Natural killer cell treated with Interleukin-12 subunit alpha and Interleukin-12 subunit beta and Interleukin-15 and Interleukin-18, amount 100 ng/mL, for 72 hours (primary cell): Measurements from ENCODE around the gene RSF1. TPM values are rescaled to one million over a fixed set of nuclear protein-coding genes. Genes with fewer than 3 reads are reported as not detected.
"Not testable (repeated sequence)": the region's sequence is repeated elsewhere in the genome, so short reads cannot be mapped to it uniquely, and the experiment has no call there.

ENCODE experiments used
- ATAC-seq, 2 donors: fragments of 150-1000 bp; cut with Tn5 transposase in 1 of 2; sonication (Bioruptor Pico), chemical (Tn5 transposase) in 1 of 2; 2 replicates each; pipeline ENCODE4 v1.10.0; 2021
- DNase-seq: peaks from one replicate; pipeline ENCODE4 v3.0.0; 2022; ENCODE audit warnings: low spot score
- H3K27ac Mint-ChIP-seq, 2 donors: 1 replicate in 1 of 2; 2 replicates in 1 of 2; pipeline ENCODE4 v1.8.0; 2022; ENCODE audit warnings: mixed read lengths in 2 of 2, mild to moderate bottlenecking in 1 of 2, moderate library complexity in 1 of 2
- H3K27me3 Mint-ChIP-seq, 2 donors: 1 replicate in 1 of 2; 2 replicates in 1 of 2; pipeline ENCODE4 v1.8.0; 2022; ENCODE audit warnings: mixed read lengths in 2 of 2
- H3K36me3 Mint-ChIP-seq: one replicate; pipeline ENCODE4 v1.8.0; 2022; ENCODE audit warnings: mixed read lengths
- H3K4me1 Mint-ChIP-seq, 2 donors: 1 replicate in 1 of 2; 2 replicates in 1 of 2; pipeline ENCODE4 v1.8.0; 2022; ENCODE audit warnings: low read depth in 2 of 2, mixed read lengths in 2 of 2, mild to moderate bottlenecking in 1 of 2
- H3K4me3 Mint-ChIP-seq: one replicate; pipeline ENCODE4 v1.8.0; 2022; ENCODE audit warnings: mixed read lengths
- H3K9me3 Mint-ChIP-seq: 2 replicates; pipeline ENCODE4 v1.8.0; 2022; ENCODE audit warnings: mixed read lengths
- total RNA-seq, 2 donors: library from RNA; stranded (reverse); gene quantifications; one replicate each; pipeline ENCODE4 v1.2.3, GENCODE V29; 2022

Gene RSF1
- total RNA-seq = 10 to 100 TPM; 59.9 to 68.5 TPM

GRCh38 chr11:77820565-77821348 lies at the start of gene RSF1, which contains the start of gene AAMDC:
Gene RSF1, minus strand, starts transcription at chr11:77820722. Its CDS starts 8 bp downstream, at chr11:77820714.
Gene AAMDC, plus strand, starts transcription at chr11:77821144. Its CDS starts 21,353 bp downstream, at chr11:77842497.
- H3K27me3 Mint-ChIP-seq = no peaks in the 10 kb centered on the region
- H3K36me3 Mint-ChIP-seq = no peaks in the 10 kb centered on the region
- ATAC-seq = peak; percentile 92 to 95
- peak within 1 kb of the TSS; percentile 99 for H3K4me3 Mint-ChIP-seq
- peak within 1 kb of the TSS; percentile 80 to 92 for H3K27ac Mint-ChIP-seq
- H3K9me3 Mint-ChIP-seq = no peaks in the 10 kb centered on the region
- peak; percentile 97 for DNase-seq
- peaks cover 25 to 44% of the 10 kb centered on the region in 2 donors for H3K4me1 Mint-ChIP-seq

- Mint-ChIP-seq H3K27me3 (no peaks in the 10 kb centered on the region), H3K4me1 (no peaks in the 10 kb centered on the region), H3K27ac (no peak overlapping the region), H3K4me3 (no peak overlapping the region), H3K36me3 (no peaks in the 10 kb centered on the region), H3K9me3 (no peaks in the 10 kb centered on the region)
- ATAC-seq = no peak
- DNase-seq = no peak
Measured at GRCh38 chr11:77868744-77869143, 48.2 kb upstream of the RSF1 start.

- H3K9me3 Mint-ChIP-seq = no peaks in the 10 kb centered on the region
- H3K27ac Mint-ChIP-seq = no peak overlapping the region
- H3K27me3 Mint-ChIP-seq = no peaks in the 10 kb centered on the region
- H3K4me3 Mint-ChIP-seq = no peak overlapping the region
- DNase-seq (no peak), ATAC-seq (no peak)
- H3K4me1 Mint-ChIP-seq = no peaks in the 10 kb centered on the region
- no peaks in the 10 kb centered on the region for H3K36me3 Mint-ChIP-seq
Measured at GRCh38 chr11:77866336-77866735, 45.8 kb upstream of the RSF1 start.

GRCh38 chr11:77865805-77866204 lies 45.3 kb upstream of the RSF1 start:
- H3K9me3 Mint-ChIP-seq = no peaks in the 10 kb centered on the region
- no peaks in the 10 kb centered on the region for H3K36me3 Mint-ChIP-seq
- no peak for DNase-seq
- no peak for ATAC-seq
- no peak overlapping the region for H3K4me3 Mint-ChIP-seq
- no peaks in the 10 kb centered on the region for H3K27me3 Mint-ChIP-seq
- no peaks in the 10 kb centered on the region for H3K4me1 Mint-ChIP-seq
- no peak overlapping the region for H3K27ac Mint-ChIP-seq

- not testable (repeated sequence) for H3K4me1 Mint-ChIP-seq, H3K27me3 Mint-ChIP-seq, DNase-seq, ATAC-seq, H3K27ac Mint-ChIP-seq, H3K36me3 Mint-ChIP-seq, H3K9me3 Mint-ChIP-seq, H3K4me3 Mint-ChIP-seq
Measured at GRCh38 chr11:77861444-77861843, 40.9 kb upstream of the RSF1 start.

- peaks cover 12% of the 10 kb centered on the region for H3K36me3 Mint-ChIP-seq
- H3K27me3 Mint-ChIP-seq, DNase-seq, H3K4me1 Mint-ChIP-seq, H3K27ac Mint-ChIP-seq, H3K4me3 Mint-ChIP-seq, ATAC-seq, H3K9me3 Mint-ChIP-seq: not testable (repeated sequence)
Measured at GRCh38 chr11:77857906-77858457, 37.5 kb upstream of the RSF1 start.

GRCh38 chr11:77854838-77855237 lies 34.3 kb upstream of the RSF1 start:
- DNase-seq (no peak), ATAC-seq (no peak)
- no peak overlapping the region for H3K4me3 Mint-ChIP-seq
- H3K9me3 Mint-ChIP-seq = no peaks in the 10 kb centered on the region
- H3K36me3 Mint-ChIP-seq = peaks cover 12% of the 10 kb centered on the region
- H3K27ac Mint-ChIP-seq = no peak overlapping the region
- H3K4me1 Mint-ChIP-seq = no peaks in the 10 kb centered on the region
- no peaks in the 10 kb centered on the region for H3K27me3 Mint-ChIP-seq

GRCh38 chr11:77851503-77851902 lies 31.0 kb upstream of the RSF1 start:
- H3K27me3 Mint-ChIP-seq = no peaks in the 10 kb centered on the region
- no peaks in the 10 kb centered on the region for H3K4me1 Mint-ChIP-seq
- DNase-seq (no peak), ATAC-seq (no peak)
- H3K4me3 Mint-ChIP-seq = no peak overlapping the region
- H3K36me3 Mint-ChIP-seq = peaks cover 11% of the 10 kb centered on the region
- no peaks in the 10 kb centered on the region for H3K9me3 Mint-ChIP-seq
- no peak overlapping the region for H3K27ac Mint-ChIP-seq

GRCh38 chr11:77843700-77844099 lies 23.2 kb upstream of the RSF1 start:
- DNase-seq, H3K9me3 Mint-ChIP-seq, H3K4me3 Mint-ChIP-seq, H3K4me1 Mint-ChIP-seq, ATAC-seq, H3K27me3 Mint-ChIP-seq, H3K27ac Mint-ChIP-seq: not testable (repeated sequence)
- peaks cover 23% of the 10 kb centered on the region for H3K36me3 Mint-ChIP-seq

GRCh38 chr11:77842441-77843121 lies 22.1 kb upstream of the RSF1 start:
- DNase-seq (no peak), ATAC-seq (no peak)
- H3K27me3 Mint-ChIP-seq = no peaks in the 10 kb centered on the region
- peaks cover 6% of the 10 kb centered on the region for H3K9me3 Mint-ChIP-seq
- H3K4me3 Mint-ChIP-seq = no peak overlapping the region
- H3K36me3 Mint-ChIP-seq = peaks cover 23% of the 10 kb centered on the region
- H3K27ac Mint-ChIP-seq = no peak overlapping the region
- no peaks in the 10 kb centered on the region for H3K4me1 Mint-ChIP-seq

- H3K36me3 Mint-ChIP-seq = no peaks in the 10 kb centered on the region
- ATAC-seq (no peak), DNase-seq (no peak)
- H3K27ac Mint-ChIP-seq = no peak overlapping the region
- H3K27me3 Mint-ChIP-seq = no peaks in the 10 kb centered on the region
- H3K9me3 Mint-ChIP-seq = no peaks in the 10 kb centered on the region
- no peak overlapping the region for H3K4me3 Mint-ChIP-seq
- H3K4me1 Mint-ChIP-seq = no peaks in the 10 kb centered on the region
Measured at GRCh38 chr11:77833302-77833701, 12.8 kb upstream of the RSF1 start.

- DNase-seq (no peak), ATAC-seq (no peak)
- H3K4me1 Mint-ChIP-seq = no peaks in the 10 kb centered on the region
- no peaks in the 10 kb centered on the region for H3K27me3 Mint-ChIP-seq
- H3K4me3 Mint-ChIP-seq = no peak overlapping the region
- no peaks in the 10 kb centered on the region for H3K36me3 Mint-ChIP-seq
- no peaks in the 10 kb centered on the region for H3K9me3 Mint-ChIP-seq
- H3K27ac Mint-ChIP-seq = no peak overlapping the region
Measured at GRCh38 chr11:77828926-77829325, 8.4 kb upstream of the RSF1 start.

GRCh38 chr11:77823775-77824174 lies 3.3 kb upstream of the RSF1 start:
- no peaks in the 10 kb centered on the region for H3K9me3 Mint-ChIP-seq
- no peak overlapping the region for H3K27ac Mint-ChIP-seq
- no peaks in the 10 kb centered on the region for H3K36me3 Mint-ChIP-seq
- no peaks in the 10 kb centered on the region for H3K27me3 Mint-ChIP-seq
- DNase-seq (no peak), ATAC-seq (no peak)
- no peak overlapping the region for H3K4me3 Mint-ChIP-seq
- H3K4me1 Mint-ChIP-seq = peaks cover 16 to 17% of the 10 kb centered on the region in 2 donors

- not testable (repeated sequence) for H3K36me3 Mint-ChIP-seq, H3K27me3 Mint-ChIP-seq, H3K9me3 Mint-ChIP-seq, H3K27ac Mint-ChIP-seq, ATAC-seq, DNase-seq, H3K4me3 Mint-ChIP-seq
- peaks cover 18 to 30% of the 10 kb centered on the region in 2 donors for H3K4me1 Mint-ChIP-seq
Measured at GRCh38 chr11:77822126-77822525, 1.6 kb upstream of the RSF1 start.
